Activated CD8-positive, alpha-beta memory T cell treated with anti-CD3 and anti-CD28 coated beads, Interleukin-2, amount 50 U/mL, for 4 hours (primary cell): ENCODE data around the gene ANGPTL4.
"Not testable (repeated sequence)": the region's sequence is repeated elsewhere in the genome, so short reads cannot be mapped to it uniquely, and the experiment has no call there.

Source experiments
- DNase-seq: peaks from one replicate; pipeline ENCODE4 v3.0.0-alpha.2; 2020

ANGPTL4 gene

GRCh38 chr19:8363803-8364771 is at the start of gene ANGPTL4:
ANGPTL4 (plus strand) TSS chr19:8364155; CDS start chr19:8364322, 167 bp downstream.
- DNase-seq, result peak; percentile 62

- not testable (repeated sequence) for DNase-seq
Observed at GRCh38 chr19:8314981-8315640, 48.8 kb upstream of the ANGPTL4 start.

- no peak for DNase-seq
Observed at GRCh38 chr19:8316351-8317125, 47.4 kb upstream of the ANGPTL4 start.

- DNase-seq, result not testable (repeated sequence)
Observed at GRCh38 chr19:8318835-8319234, 45.1 kb upstream of the ANGPTL4 start.

GRCh38 chr19:8319807-8320520 is 44.0 kb upstream of the ANGPTL4 start:
- no peak for DNase-seq

- DNase-seq, result no peak
Observed at GRCh38 chr19:8320564-8321066, 43.3 kb upstream of the ANGPTL4 start.

GRCh38 chr19:8321067-8321985 is 42.6 kb upstream of the ANGPTL4 start, which contains the start of the genes NDUFA7 and RPS28:
NDUFA7 (minus strand) TSS chr19:8321375; CDS start chr19:8321358, 17 bp downstream.
RPS28 (plus strand) TSS chr19:8321496; CDS start chr19:8321531, 35 bp downstream.
- peak; percentile 98 for DNase-seq

GRCh38 chr19:8321986-8322637 is 41.8 kb upstream of the ANGPTL4 start:
- no peak for DNase-seq

GRCh38 chr19:8322638-8322997 is 41.3 kb upstream of the ANGPTL4 start:
- no peak for DNase-seq

- DNase-seq, result no peak
Observed at GRCh38 chr19:8323781-8324185, 40.2 kb upstream of the ANGPTL4 start.

- no peak for DNase-seq
Observed at GRCh38 chr19:8324186-8325050, 39.5 kb upstream of the ANGPTL4 start.

GRCh38 chr19:8325454-8325853 is 38.5 kb upstream of the ANGPTL4 start:
- no peak for DNase-seq

GRCh38 chr19:8329996-8330395 is 34.0 kb upstream of the ANGPTL4 start:
- no peak for DNase-seq

GRCh38 chr19:8331263-8331845 is 32.6 kb upstream of the ANGPTL4 start:
- no peak for DNase-seq

- no peak for DNase-seq
Observed at GRCh38 chr19:8332976-8333766, 30.8 kb upstream of the ANGPTL4 start.

GRCh38 chr19:8333767-8334457 is 30.0 kb upstream of the ANGPTL4 start:
- DNase-seq, result no peak
